A673 (cell line): ENCODE results near the gene ZNF280A. TPM values are rescaled to one million over a fixed set of nuclear protein-coding genes. Genes with fewer than 3 reads are reported as not detected.
"Not testable (repeated sequence)": the region's sequence is repeated elsewhere in the genome, so short reads cannot be mapped to it uniquely, and the experiment has no call there.

ENCODE experiments used
- BruUV-seq: library from RNA; stranded (reverse); fragments of 400-500 nt; replicated peaks from 2 replicates; lab custom pipeline; 2021; lab: Mats Ljungman, UMichigan
- CTCF ChIA-PET: fragments of 300-600 bp; sonication (Branson Sonifier 250); formaldehyde crosslinking; loops from one replicate; lab custom pipeline; 2022; ENCODE audit warnings: antibody characterized with exemption; lab: Charles Lee
- POLR2A ChIA-PET: fragments of 300-600 bp; sonication (Branson Sonifier 250); formaldehyde crosslinking; loops from one replicate; lab custom pipeline; 2022; ENCODE audit warnings: antibody characterized with exemption; ENCODE audit not compliant: low non-redundant PET; lab: Charles Lee
- DNase-seq: peaks from one replicate; pipeline ENCODE4 v3.0.0-alpha.2; 2015; ENCODE audit warnings: low spot score
- H3K27ac ChIP-seq: fragments of 200-600 bp; sonication (generic); 2 replicates; pipeline ENCODE4 v1.5.1; 2016; ENCODE audit warnings: mixed run types, low read depth, mild to moderate bottlenecking, mixed read lengths, antibody characterized with exemption, low read length; ENCODE audit not compliant: poor library complexity, severe bottlenecking
- H3K27me3 ChIP-seq: fragments of 200-600 bp; sonication (generic); replicated peaks from 2 replicates; pipeline ENCODE4 v1.6.1; 2017; ENCODE audit warnings: mixed run types, low read depth, mild to moderate bottlenecking, mixed read lengths, antibody characterized with exemption, low read length; ENCODE audit not compliant: insufficient read depth, poor library complexity
- H3K36me3 ChIP-seq: fragments of 200-600 bp; sonication (generic); 2 replicates; pipeline ENCODE4 v1.6.1; 2016; ENCODE audit warnings: mixed run types, mild to moderate bottlenecking, mixed read lengths, antibody characterized with exemption, low read length; ENCODE audit not compliant: insufficient read depth, poor library complexity, severe bottlenecking
- H3K4me1 ChIP-seq: fragments of 200-600 bp; sonication (generic); 2 replicates; pipeline ENCODE4 v1.6.1; 2017; ENCODE audit warnings: mixed run types, mild to moderate bottlenecking, mixed read lengths, antibody characterized with exemption, low read length; ENCODE audit not compliant: insufficient read depth, poor library complexity, severe bottlenecking
- H3K4me3 ChIP-seq: fragments of 200-600 bp; sonication (generic); 2 replicates; pipeline ENCODE4 v1.5.1; 2016; ENCODE audit warnings: low read depth, mixed run types, mild to moderate bottlenecking, mixed read lengths, low read length; ENCODE audit not compliant: poor library complexity, severe bottlenecking
- H3K9me3 ChIP-seq: fragments of 200-600 bp; sonication (generic); 2 replicates; pipeline ENCODE4 v1.6.1; 2016; ENCODE audit warnings: mixed run types, low read depth, mild to moderate bottlenecking, mixed read lengths, antibody characterized with exemption, low read length; ENCODE audit not compliant: poor library complexity, severe bottlenecking
- CTCF ChIP-seq: fragments of 300-800, 200-600 bp; sonication (generic); conservative IDR thresholded peaks from 2 replicates; pipeline ENCODE4 v1.5.1; 2017; ENCODE audit warnings: low read depth, mild to moderate bottlenecking, antibody characterized with exemption, low read length, moderate library complexity, mixed read lengths
- EZH2 ChIP-seq: fragments of 200-600 bp; sonication (generic); IDR thresholded peaks from 2 replicates; pipeline ENCODE4 v1.6.1; 2017; ENCODE audit warnings: borderline replicate concordance, low read depth, mild to moderate bottlenecking, mixed read lengths, antibody characterized with exemption, low read length; ENCODE audit not compliant: poor library complexity, severe bottlenecking
- intact Hi-C: fragments of 100-400 bp; cut with micrococcal nuclease; formaldehyde crosslinking; loops from one replicate; pipeline ENCODE4 v1.10.0; 2022; ENCODE audit not compliant: unreplicated experiment
- total RNA-seq: library from RNA; stranded (reverse); gene quantifications from 2 replicates; pipeline ENCODE4 v1.2.3, GENCODE V29; 2021

ZNF280A gene
- total RNA-seq, 1 experiment from 2014 or later, result not detected

GRCh38 chr22:22516992-22517391 lies 3.1 kb downstream of the ZNF280A start:
- Histone ChIP-seq H3K4me3 (no peak overlapping the region), H3K36me3 (no peaks in the 10 kb centered on the region), H3K27me3 (peaks cover 34% of the 10 kb centered on the region), H3K9me3 (no peaks in the 10 kb centered on the region), H3K4me1 (no peaks in the 10 kb centered on the region), H3K27ac (no peak overlapping the region)
- no peak for DNase-seq
- CTCF ChIA-PET, result interaction anchor here (0.8 kb wide), 1 partner anchor 10 kb away, joined by 4 read pairs; no protein-coding TSS in a partner anchor
- intact Hi-C loops, result no loop called here
- POLR2A ChIA-PET, result no interaction called here
- TF ChIP-seq CTCF (no peak), EZH2 (no peak)
- no TSS peak for BruUV-seq

- Histone ChIP-seq H3K27ac (no peak overlapping the region), H3K4me3 (no peak overlapping the region), H3K36me3 (no peaks in the 10 kb centered on the region), H3K27me3 (peaks cover 38% of the 10 kb centered on the region), H3K9me3 (no peaks in the 10 kb centered on the region), H3K4me1 (no peaks in the 10 kb centered on the region)
- DNase-seq, result no peak
- intact Hi-C loops, result no loop called here
- ChIA-PET POLR2A (no interaction called here), CTCF (no interaction called here)
- no TSS peak for BruUV-seq
- no peak for TF ChIP-seq CTCF
- no peak for TF ChIP-seq EZH2
Measured at GRCh38 chr22:22515890-22516289, 4.2 kb downstream of the ZNF280A start.

- H3K4me1 ChIP-seq, H3K36me3 ChIP-seq, CTCF ChIA-PET, DNase-seq, H3K27ac ChIP-seq, intact Hi-C loops, POLR2A ChIA-PET, BruUV-seq, H3K9me3 ChIP-seq, H3K4me3 ChIP-seq: not testable (repeated sequence)
- peaks cover 38% of the 10 kb centered on the region for H3K27me3 ChIP-seq
Measured at GRCh38 chr22:22514431-22514830, 5.6 kb downstream of the ZNF280A start.

- Histone ChIP-seq H3K4me3 (no peak overlapping the region), H3K4me1 (no peaks in the 10 kb centered on the region), H3K36me3 (no peaks in the 10 kb centered on the region), H3K27me3 (peaks cover 38% of the 10 kb centered on the region), H3K9me3 (no peaks in the 10 kb centered on the region), H3K27ac (no peak overlapping the region)
- no TSS peak for BruUV-seq
- DNase-seq, result no peak
- ChIA-PET POLR2A (no interaction called here), CTCF (no interaction called here)
- TF ChIP-seq EZH2 (no peak), CTCF (no peak)
- intact Hi-C loops, result no loop called here
Measured at GRCh38 chr22:22513619-22514018, 6.5 kb downstream of the ZNF280A start.
